Measurements from ENCODE around the gene SCYGR4.

DNA sequence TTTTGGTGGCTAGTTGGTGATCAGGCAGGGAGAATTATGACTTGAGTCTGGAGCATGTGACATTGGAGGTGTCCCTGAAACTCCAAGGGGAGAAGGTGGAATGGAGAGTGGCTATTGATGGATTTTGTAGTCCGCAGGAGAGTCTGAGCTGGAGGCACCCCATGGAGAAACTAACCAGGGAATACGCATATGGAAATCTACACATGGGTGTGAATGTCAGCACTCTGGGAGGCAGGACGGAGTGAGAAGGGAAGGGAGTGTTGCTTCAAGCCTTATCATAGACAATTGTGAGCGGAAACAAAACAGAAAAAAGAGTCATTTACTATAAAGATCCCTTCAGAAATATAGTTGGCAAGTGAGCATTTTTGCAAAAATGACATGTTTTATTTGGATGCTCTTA is 667 bp upstream of the SCYGR4 start:
- TF ChIP-seq POLR2A (IDR thresholded peaks at IDR 0.05; ENCODE audit: low read depth, low read length) = no peak
- no peak for TF ChIP-seq POLR2AphosphoS5 (IDR thresholded peaks at IDR 0.05; ENCODE audit: low read depth, low read length)
